Measurements from ENCODE around the gene KCNK18. TPM values are rescaled to one million over a fixed set of nuclear protein-coding genes. Genes with fewer than 3 reads are reported as not detected.

The KCNK18 gene
- total RNA-seq, 1 donor from 2014 or later = not detected

GRCh38 chr10:117254338-117254737 is 57.0 kb downstream of the KCNK18 start:
- no peaks in the 10 kb centered on the region for H3K36me3 Mint-ChIP-seq (ENCODE audit: low read depth, unreplicated experiment)
- no peaks in the 10 kb centered on the region for H3K9me3 Mint-ChIP-seq (ENCODE audit: unreplicated experiment)
- H3K4me2 ChIP-seq (ENCODE audit: low read length) = no peak overlapping the region

GRCh38 chr10:117254774-117255735 is 57.8 kb downstream of the KCNK18 start:
- Histone ChIP-seq H3K4me2 (ENCODE audit: low read length) (no peak overlapping the region), H3K36me3 (ENCODE audit: insufficient read depth, low read length) (no peaks in the 10 kb centered on the region), H2AFZ (ENCODE audit: low read depth, low read length) (no peak overlapping the region), H3K9me3 (ENCODE audit: insufficient read depth, low read depth, low read length) (no peaks in the 10 kb centered on the region), H3K9ac (ENCODE audit: low read length) (no peak overlapping the region), H3K4me1 (ENCODE audit: insufficient read depth, low read length) (no peaks in the 10 kb centered on the region), H3K79me2 (ENCODE audit: insufficient read depth, low read length) (no peaks in the 10 kb centered on the region), H3K4me3 (ENCODE audit: insufficient read depth, low read depth, low read length) (no peak overlapping the region), H4K20me1 (ENCODE audit: insufficient read depth, low read length) (no peaks in the 10 kb centered on the region), H3K27me3 (ENCODE audit: insufficient read depth, low read length) (peaks cover 9% of the 10 kb centered on the region), H3K27ac (ENCODE audit: low read depth, low read length) (no peak overlapping the region)
- Mint-ChIP-seq H3K27ac (ENCODE audit: unreplicated experiment) (no peak overlapping the region), H3K27me3 (ENCODE audit: low read depth, unreplicated experiment) (peaks cover 18% of the 10 kb centered on the region), H3K4me3 (ENCODE audit: unreplicated experiment) (no peak overlapping the region), H3K9me3 (ENCODE audit: unreplicated experiment) (no peaks in the 10 kb centered on the region), H3K4me1 (ENCODE audit: low read depth, unreplicated experiment) (no peaks in the 10 kb centered on the region), H3K36me3 (ENCODE audit: low read depth, unreplicated experiment) (no peaks in the 10 kb centered on the region)
- no peak for DNase-seq (ENCODE audit: low read depth)
- TF ChIP-seq EZH2 (IDR thresholded peaks at IDR 0.05; ENCODE audit: insufficient read depth, low read length) = no peak
- no peak for TF ChIP-seq CTCF (IDR thresholded peaks at IDR 0.05; ENCODE audit: insufficient read depth, low read depth, low read length)
- no peak for FAIRE-seq

More at GRCh38 chr10:117254338-117254737, 57.0 kb downstream of the KCNK18 start:
- Histone ChIP-seq H3K36me3 (ENCODE audit: insufficient read depth, low read length) (no peaks in the 10 kb centered on the region), H3K27ac (ENCODE audit: low read depth, low read length) (no peak overlapping the region), H3K4me1 (ENCODE audit: insufficient read depth, low read length) (no peaks in the 10 kb centered on the region), H3K9me3 (ENCODE audit: insufficient read depth, low read depth, low read length) (no peaks in the 10 kb centered on the region), H3K27me3 (ENCODE audit: insufficient read depth, low read length) (peaks cover 8% of the 10 kb centered on the region), H3K4me3 (ENCODE audit: insufficient read depth, low read depth, low read length) (no peak overlapping the region), H2AFZ (ENCODE audit: low read depth, low read length) (no peak overlapping the region), H3K79me2 (ENCODE audit: insufficient read depth, low read length) (no peaks in the 10 kb centered on the region), H4K20me1 (ENCODE audit: insufficient read depth, low read length) (no peaks in the 10 kb centered on the region), H3K9ac (ENCODE audit: low read length) (no peak overlapping the region)
- peaks cover 16% of the 10 kb centered on the region for H3K27me3 Mint-ChIP-seq (ENCODE audit: low read depth, unreplicated experiment)
- H3K4me1 Mint-ChIP-seq (ENCODE audit: low read depth, unreplicated experiment) = peaks cover 5% of the 10 kb centered on the region
- no peak overlapping the region for H3K27ac Mint-ChIP-seq (ENCODE audit: unreplicated experiment)
- H3K4me3 Mint-ChIP-seq (ENCODE audit: unreplicated experiment) = no peak overlapping the region
- DNase-seq (ENCODE audit: low read depth) (no peak), FAIRE-seq (no peak)
- TF ChIP-seq EZH2 (IDR thresholded peaks at IDR 0.05; ENCODE audit: insufficient read depth, low read length) (no peak), CTCF (IDR thresholded peaks at IDR 0.05; ENCODE audit: insufficient read depth, low read depth, low read length) (no peak)

All from astrocyte (in vitro differentiated cells and primary cell).